IgD-negative memory B cell (primary cell): ENCODE results near the gene STK39. TPM values are rescaled to one million over a fixed set of nuclear protein-coding genes. Genes with fewer than 3 reads are reported as not detected.
A peak's percentile ranks its signal among the peaks of the same experiment; 100 is the strongest.

Experiments used
- H3K27ac Mint-ChIP-seq, 3 donors: one replicate each; pipeline ENCODE4 v1.8.0; 2020 to 2022; ENCODE audit warnings: mild to moderate bottlenecking in 3 of 3, mixed read lengths in 3 of 3, moderate library complexity in 1 of 3
- H3K27me3 Mint-ChIP-seq: one replicate; pipeline ENCODE4 v1.8.0; 2021; ENCODE audit warnings: mixed read lengths
- H3K36me3 Mint-ChIP-seq: one replicate; pipeline ENCODE4 v1.8.0; 2020; ENCODE audit warnings: mild to moderate bottlenecking, mixed read lengths
- H3K4me1 Mint-ChIP-seq, 3 donors: one replicate each; pipeline ENCODE4 v1.8.0; 2020 to 2022; ENCODE audit warnings: mixed read lengths in 3 of 3, mild to moderate bottlenecking in 1 of 3
- H3K4me3 Mint-ChIP-seq, 4 donors: one replicate each; pipeline ENCODE4 v1.8.0; 2020 to 2022; ENCODE audit warnings: mild to moderate bottlenecking in 4 of 4, mixed read lengths in 4 of 4, moderate library complexity in 3 of 4
- H3K9me3 Mint-ChIP-seq, 3 donors: one replicate each; pipeline ENCODE4 v1.8.0; 2020 to 2021; ENCODE audit warnings: mixed read lengths in 3 of 3, mild to moderate bottlenecking in 1 of 3
- polyA plus RNA-seq: library from polyadenylated mRNA; unstranded; fragments of 300-500 nt; fragmentation: Illumina TruSeq; gene quantifications from one replicate; pipeline ENCODE4 v1.2.3, GENCODE V29; 2021

STK39 gene
- polyA plus RNA-seq, 1 donor from 2014 or later, result 1.6 TPM

DNA sequence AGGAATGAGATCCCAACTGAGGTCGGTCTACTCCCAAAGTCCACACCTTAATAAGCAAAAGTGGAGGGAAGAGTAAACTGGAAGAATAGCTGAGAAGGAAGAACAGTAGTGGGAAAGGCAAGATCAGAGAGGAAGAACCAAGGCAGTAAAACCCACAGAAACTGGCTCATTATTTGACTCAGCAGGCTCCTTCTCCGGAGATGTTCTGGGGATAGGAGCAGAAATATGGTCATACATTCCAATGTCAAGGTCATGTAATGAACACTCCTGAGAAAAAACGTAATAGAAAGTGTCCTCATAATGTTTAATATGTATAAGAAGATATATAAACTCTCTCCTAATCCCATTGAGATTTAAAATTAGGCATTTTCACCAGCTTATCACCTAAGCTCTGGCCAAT lies 39.5 kb downstream of the STK39 start:
- Mint-ChIP-seq H3K27me3 (no peaks in the 10 kb centered on the region), H3K4me3 (no peak overlapping the region), H3K9me3 (no peaks in the 10 kb centered on the region), H3K36me3 (peaks cover 8% of the 10 kb centered on the region), H3K4me1 (peaks cover 27 to 39% (median 31%) of the 10 kb centered on the region in 3 donors), H3K27ac (no peak overlapping the region)

DNA sequence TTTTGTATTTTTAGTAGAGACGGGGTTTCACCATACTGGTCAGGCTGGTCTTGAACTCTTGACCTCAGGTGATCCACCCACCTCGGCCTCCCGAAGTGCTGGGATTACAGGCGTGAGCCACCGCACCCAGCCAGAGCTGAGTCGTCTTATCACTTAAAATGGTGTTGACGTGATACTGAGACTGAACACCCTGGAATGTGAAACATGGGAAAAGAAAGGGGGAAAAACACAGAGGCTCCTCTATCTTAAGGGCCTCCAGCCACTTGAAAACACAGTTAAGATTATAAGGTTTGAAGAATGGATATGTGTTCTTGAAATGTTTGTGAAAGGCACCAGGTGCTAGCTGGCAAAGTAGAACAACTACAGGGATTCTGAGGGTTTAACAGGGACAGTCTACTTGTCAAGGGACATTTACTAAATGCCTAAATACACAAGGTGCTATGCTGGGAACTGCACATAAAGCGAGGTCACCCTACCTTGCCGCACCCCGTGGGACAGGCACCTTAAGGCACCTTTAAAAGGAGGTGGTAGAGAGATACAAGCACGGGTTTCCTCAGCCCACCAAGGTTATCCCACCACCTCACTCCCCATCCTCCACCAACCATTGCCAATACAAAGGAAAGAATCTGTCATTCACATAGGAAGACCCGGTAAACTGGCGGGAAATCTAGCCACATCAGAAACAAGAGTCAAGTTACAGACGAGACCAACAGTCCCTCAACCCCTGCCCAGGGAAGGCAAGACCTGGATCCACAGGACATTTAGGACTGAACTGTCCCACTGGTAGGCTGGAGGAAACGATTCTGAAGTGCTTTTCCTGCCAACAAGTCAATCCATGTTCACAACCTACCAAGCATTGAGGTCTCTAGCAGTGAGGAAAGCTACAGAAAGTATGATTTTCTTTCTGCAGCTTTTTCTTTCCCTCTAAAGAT lies 43.4 kb downstream of the STK39 start:
- H3K27ac Mint-ChIP-seq, result no peak overlapping the region
- H3K27me3 Mint-ChIP-seq, result no peaks in the 10 kb centered on the region

GRCh38 chr2:168201584-168202116 lies 45.7 kb downstream of the STK39 start:
- Mint-ChIP-seq H3K27ac (peak overlapping the region in 2 of 3 donors; percentile 5 to 78), H3K4me3 (no peak overlapping the region), H3K27me3 (no peaks in the 10 kb centered on the region), H3K9me3 (no peaks in the 10 kb centered on the region), H3K4me1 (peaks cover 16 to 20% (median 16%) of the 10 kb centered on the region in 3 donors), H3K36me3 (peaks cover 10% of the 10 kb centered on the region)

More for the DNA sequence above, 43.4 kb downstream of the STK39 start:
- Mint-ChIP-seq H3K4me3 (peak overlapping the region in 2 of 4 donors; percentile 14), H3K36me3 (peaks cover 12% of the 10 kb centered on the region), H3K4me1 (peaks cover 23 to 30% (median 28%) of the 10 kb centered on the region in 3 donors), H3K9me3 (no peaks in the 10 kb centered on the region)

GRCh38 chr2:168200930-168201583 lies 46.3 kb downstream of the STK39 start:
- peaks cover 9% of the 10 kb centered on the region for H3K36me3 Mint-ChIP-seq
- no peaks in the 10 kb centered on the region for H3K27me3 Mint-ChIP-seq
- H3K9me3 Mint-ChIP-seq, result no peaks in the 10 kb centered on the region
- H3K27ac Mint-ChIP-seq, result peak overlapping the region in 1 of 3 donors; percentile 5
- no peak overlapping the region for H3K4me3 Mint-ChIP-seq
- H3K4me1 Mint-ChIP-seq, result peaks cover 14 to 20% (median 19%) of the 10 kb centered on the region in 3 donors

GRCh38 chr2:168198476-168199207 lies 48.8 kb downstream of the STK39 start:
- Mint-ChIP-seq H3K27ac (no peak overlapping the region), H3K36me3 (peaks cover 7% of the 10 kb centered on the region)

GRCh38 chr2:168196764-168197180 lies 50.6 kb downstream of the STK39 start:
- Mint-ChIP-seq H3K27me3 (peaks cover 2% of the 10 kb centered on the region), H3K4me1 (peaks cover 31 to 41% (median 35%) of the 10 kb centered on the region in 3 donors), H3K9me3 (no peaks in the 10 kb centered on the region), H3K36me3 (peaks cover 5% of the 10 kb centered on the region), H3K4me3 (no peak overlapping the region), H3K27ac (no peak overlapping the region)

More at GRCh38 chr2:168198476-168199207, 48.8 kb downstream of the STK39 start:
- Mint-ChIP-seq H3K27me3 (no peaks in the 10 kb centered on the region), H3K4me1 (peaks cover 23 to 34% (median 31%) of the 10 kb centered on the region in 3 donors), H3K4me3 (no peak overlapping the region), H3K9me3 (no peaks in the 10 kb centered on the region)

GRCh38 chr2:168194784-168195522 lies 52.4 kb downstream of the STK39 start:
- peak overlapping the region; percentile 1 to 33 (median 22) for H3K27ac Mint-ChIP-seq
- peaks cover 2% of the 10 kb centered on the region for H3K36me3 Mint-ChIP-seq
- peaks cover 2% of the 10 kb centered on the region for H3K27me3 Mint-ChIP-seq
- H3K4me3 Mint-ChIP-seq, result peak overlapping the region in 2 of 4 donors; percentile 75 to 79
- peaks cover 20 to 31% (median 27%) of the 10 kb centered on the region in 3 donors for H3K4me1 Mint-ChIP-seq
- H3K9me3 Mint-ChIP-seq, result no peaks in the 10 kb centered on the region

GRCh38 chr2:168192839-168193616 lies 54.4 kb downstream of the STK39 start:
- Mint-ChIP-seq H3K4me1 (peaks cover 20 to 31% (median 27%) of the 10 kb centered on the region in 3 donors), H3K9me3 (no peaks in the 10 kb centered on the region), H3K27me3 (peaks cover 2% of the 10 kb centered on the region), H3K27ac (peak overlapping the region in 1 of 3 donors; percentile 52), H3K36me3 (peaks cover 2% of the 10 kb centered on the region), H3K4me3 (peak overlapping the region in 3 of 4 donors; percentile 1 to 49 (median 43))

DNA sequence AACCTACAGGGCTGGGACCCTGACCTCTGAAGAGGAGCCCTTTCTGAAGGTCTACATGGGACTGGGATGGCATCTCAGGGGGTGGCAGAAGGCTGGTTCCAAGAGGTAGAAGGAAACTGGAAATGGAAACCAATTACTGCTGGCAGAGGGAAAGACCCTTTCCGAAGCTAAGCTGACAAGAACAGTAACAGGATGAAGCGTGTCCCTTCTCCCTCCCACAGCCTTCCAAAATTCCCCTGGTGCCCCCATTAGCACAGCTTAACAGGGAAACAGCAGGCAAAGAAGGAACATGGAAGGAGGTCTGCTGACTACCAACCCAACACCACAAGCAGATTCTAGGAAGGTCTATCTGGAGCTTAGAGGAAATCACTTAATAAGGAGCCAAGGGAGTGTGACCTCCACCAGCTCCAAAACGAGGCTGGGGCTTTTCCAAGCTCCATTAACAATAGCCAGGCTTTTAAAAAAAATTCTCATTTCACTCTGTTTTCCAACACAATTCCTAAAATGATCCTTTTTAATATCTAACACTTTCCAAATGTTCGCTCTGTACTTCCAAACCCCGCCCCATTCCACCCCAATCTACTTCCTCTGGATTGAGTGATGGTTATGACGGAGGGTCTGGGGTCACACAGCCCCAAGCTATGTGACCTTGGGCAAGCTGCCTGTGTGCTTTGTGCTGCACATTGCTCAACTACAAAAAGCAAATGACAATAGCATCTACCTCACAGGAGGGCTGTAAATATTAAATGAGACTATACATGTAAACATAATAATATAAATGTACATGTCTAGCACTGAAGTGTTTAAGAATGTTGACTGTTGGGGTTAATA lies 55.2 kb downstream of the STK39 start:
- H3K4me3 Mint-ChIP-seq, result peak overlapping the region in 1 of 4 donors; percentile 43
- peaks cover 2% of the 10 kb centered on the region for H3K36me3 Mint-ChIP-seq
- H3K9me3 Mint-ChIP-seq, result no peaks in the 10 kb centered on the region
- peak overlapping the region in 1 of 3 donors; percentile 69 for H3K27ac Mint-ChIP-seq
- peaks cover 2% of the 10 kb centered on the region for H3K27me3 Mint-ChIP-seq
- peaks cover 20 to 31% (median 27%) of the 10 kb centered on the region in 3 donors for H3K4me1 Mint-ChIP-seq

- peaks cover 2% of the 10 kb centered on the region for H3K36me3 Mint-ChIP-seq
- H3K4me1 Mint-ChIP-seq, result peaks cover 20 to 29% (median 25%) of the 10 kb centered on the region in 3 donors
- peaks cover 2% of the 10 kb centered on the region for H3K27me3 Mint-ChIP-seq
- no peak overlapping the region for H3K27ac Mint-ChIP-seq
- H3K9me3 Mint-ChIP-seq, result no peaks in the 10 kb centered on the region
- no peak overlapping the region for H3K4me3 Mint-ChIP-seq
These were observed 56.6 kb downstream of the STK39 start for GRCh38 chr2:168190590-168191336.

GRCh38 chr2:168189835-168190569 lies 57.4 kb downstream of the STK39 start:
- H3K4me3 Mint-ChIP-seq, result no peak overlapping the region
- peaks cover 1% of the 10 kb centered on the region for H3K36me3 Mint-ChIP-seq
- no peaks in the 10 kb centered on the region for H3K9me3 Mint-ChIP-seq
- peaks cover 15 to 22% (median 22%) of the 10 kb centered on the region in 3 donors for H3K4me1 Mint-ChIP-seq
- no peak overlapping the region for H3K27ac Mint-ChIP-seq
- peaks cover 2% of the 10 kb centered on the region for H3K27me3 Mint-ChIP-seq
